OCI-LY7 (cell line): ENCODE measurements around the gene TPRG1L. TPM values are rescaled to one million over a fixed set of nuclear protein-coding genes. Genes with fewer than 3 reads are reported as not detected.

ENCODE experiments used
- BruUV-seq: library from RNA; stranded (reverse); fragments of 400-500 nt; replicated peaks from 2 replicates; lab custom pipeline; 2021; lab: Mats Ljungman, UMichigan
- CTCF ChIA-PET: fragments of 300-600 bp; sonication (Branson Sonifier 250); formaldehyde crosslinking; loops from one replicate; lab custom pipeline; 2022; ENCODE audit warnings: antibody characterized with exemption; ENCODE audit not compliant: unreplicated experiment; lab: Charles Lee
- POLR2A ChIA-PET: fragments of 300-600 bp; sonication (Branson Sonifier 250); formaldehyde crosslinking; loops from one replicate; lab custom pipeline; 2022; ENCODE audit warnings: antibody characterized with exemption; lab: Charles Lee
- DNase-seq: peaks from one replicate; pipeline ENCODE4 v3.0.0-alpha.2; 2015; ENCODE audit warnings: low spot score
- H2AFZ ChIP-seq: fragments of 200-600 bp; sonication (generic), shearing (Covaris generic); 2 replicates; pipeline ENCODE4 v1.6.1; 2014; ENCODE audit warnings: mild to moderate bottlenecking, antibody characterized with exemption, low read length, moderate library complexity
- H3K27ac ChIP-seq: fragments of 200-600 bp; sonication (generic); 2 replicates; pipeline ENCODE4 v1.5.1; 2014; ENCODE audit warnings: mixed run types, low read depth, mild to moderate bottlenecking, moderate library complexity, low read length, inconsistent platforms; ENCODE audit not compliant: poor library complexity, severe bottlenecking
- H3K36me3 ChIP-seq: fragments of 200-600 bp; sonication (generic); 2 replicates; pipeline ENCODE4 v1.6.1; 2014; ENCODE audit warnings: mild to moderate bottlenecking, antibody characterized with exemption, low read length, moderate library complexity, mixed read lengths; ENCODE audit not compliant: insufficient read depth
- H3K4me1 ChIP-seq: fragments of 200-600 bp; sonication (generic); 2 replicates; pipeline ENCODE4 v1.5.1; 2014; ENCODE audit warnings: mild to moderate bottlenecking, low read length; ENCODE audit not compliant: insufficient read depth, poor library complexity, severe bottlenecking
- H3K4me2 ChIP-seq: fragments of 200-600 bp; sonication (generic); 2 replicates; pipeline ENCODE4 v1.6.1; 2014; ENCODE audit warnings: mild to moderate bottlenecking, low read length
- H3K4me3 ChIP-seq: fragments of 200-600 bp; sonication (generic); 2 replicates; pipeline ENCODE4 v1.5.1; 2014; ENCODE audit warnings: mild to moderate bottlenecking, low read depth, low read length; ENCODE audit not compliant: poor library complexity, severe bottlenecking
- H3K79me2 ChIP-seq: fragments of 200-600 bp; sonication (generic); 2 replicates; pipeline ENCODE4 v1.6.1; 2016; ENCODE audit warnings: low read depth, mild to moderate bottlenecking, low read length, moderate library complexity, mixed read lengths; ENCODE audit not compliant: insufficient read depth
- H3K9me2 ChIP-seq: fragments of 200-600 bp; sonication (generic); 2 replicates; pipeline ENCODE4 v1.6.1; 2016; ENCODE audit warnings: mild to moderate bottlenecking, low read length, mixed read lengths; ENCODE audit not compliant: insufficient read depth
- H3K9me3 ChIP-seq: fragments of 200-600 bp; sonication (generic); 2 replicates; pipeline ENCODE4 v1.6.1; 2014; ENCODE audit warnings: mild to moderate bottlenecking, mixed run types, low read length, mixed read lengths
- H4K20me1 ChIP-seq: fragments of 200-600 bp; sonication (generic); 2 replicates; pipeline ENCODE4 v1.6.1; 2014; ENCODE audit warnings: mild to moderate bottlenecking, antibody characterized with exemption, low read length, moderate library complexity, mixed read lengths; ENCODE audit not compliant: insufficient read depth
- CTCF ChIP-seq: fragments of 200-600 bp; sonication (generic); conservative IDR thresholded peaks from 2 replicates; pipeline ENCODE4 v1.5.1; 2014; ENCODE audit warnings: mild to moderate bottlenecking, antibody characterized with exemption, low read length, moderate library complexity, mixed read lengths
- EZH2phosphoT487 ChIP-seq: fragments of 200-600 bp; sonication (generic); IDR thresholded peaks from 2 replicates; pipeline ENCODE4 v1.6.1; 2018; ENCODE audit warnings: low read depth, borderline replicate concordance, mild to moderate bottlenecking, mixed run types, antibody characterized with exemption, low read length, moderate library complexity, mixed read lengths
- intact Hi-C: fragments of 100-400 bp; cut with micrococcal nuclease; formaldehyde crosslinking; loops from one replicate; pipeline ENCODE4 v1.10.0; 2022; ENCODE audit not compliant: unreplicated experiment
- total RNA-seq, 2 experiments: library from RNA; depleted of rRNA in 1 of 2; stranded (reverse); fragments of >200 nt in 1 of 2; shearing (Covaris generic) in 1 of 2; gene quantifications; 2 replicates each; pipeline ENCODE4 v1.2.3, GENCODE V29; 2014 to 2022

The TPRG1L gene
- total RNA-seq, 2 experiments from 2014 or later: 3.1 to 6.8 TPM

- intact Hi-C loops: no loop called here
- H3K79me2 ChIP-seq: no peaks in the 10 kb centered on the region
- no peaks in the 10 kb centered on the region for H4K20me1 ChIP-seq
- CTCF ChIA-PET: no interaction called here
- TF ChIP-seq EZH2phosphoT487 (no peak), CTCF (no peak)
- BruUV-seq: TSS peak; percentile 73
- no peaks in the 10 kb centered on the region for H3K9me2 ChIP-seq
- peaks cover 32% of the 10 kb centered on the region for H3K36me3 ChIP-seq
- no peak overlapping the region for H3K4me2 ChIP-seq
- H3K9me3 ChIP-seq: no peaks in the 10 kb centered on the region
- no peak overlapping the region for H2AFZ ChIP-seq
- DNase-seq: no peak
- no peak overlapping the region for H3K27ac ChIP-seq
- peaks cover 7% of the 10 kb centered on the region for H3K4me1 ChIP-seq
- POLR2A ChIA-PET: no interaction called here
- no peak overlapping the region for H3K4me3 ChIP-seq
Measured at GRCh38 chr1:3629561-3630160, 4.8 kb downstream of the TPRG1L start.

- Histone ChIP-seq H3K4me2 (no peak overlapping the region), H3K79me2 (no peaks in the 10 kb centered on the region), H3K4me1 (peaks cover 7% of the 10 kb centered on the region), H3K9me2 (no peaks in the 10 kb centered on the region), H3K9me3 (no peaks in the 10 kb centered on the region), H4K20me1 (no peaks in the 10 kb centered on the region), H3K36me3 (peaks cover 37% of the 10 kb centered on the region), H3K4me3 (no peak overlapping the region), H3K27ac (no peak overlapping the region), H2AFZ (no peak overlapping the region)
- POLR2A ChIA-PET: no interaction called here
- TF ChIP-seq EZH2phosphoT487 (no peak), CTCF (no peak)
- no peak for DNase-seq
- BruUV-seq: no TSS peak
- CTCF ChIA-PET: no interaction called here
- intact Hi-C loops: no loop called here
Measured at GRCh38 chr1:3630161-3630611, 5.4 kb downstream of the TPRG1L start.

GRCh38 chr1:3630914-3631313, 6.1 kb downstream of the TPRG1L start:
- Histone ChIP-seq H3K4me3 (no peak overlapping the region), H3K9me3 (no peaks in the 10 kb centered on the region), H3K79me2 (no peaks in the 10 kb centered on the region), H3K4me1 (peaks cover 2% of the 10 kb centered on the region), H3K4me2 (no peak overlapping the region), H3K9me2 (no peaks in the 10 kb centered on the region), H3K27ac (no peak overlapping the region), H3K36me3 (peaks cover 44% of the 10 kb centered on the region), H4K20me1 (no peaks in the 10 kb centered on the region), H2AFZ (no peak overlapping the region)
- intact Hi-C loops: no loop called here
- CTCF ChIA-PET: no interaction called here
- no peak for DNase-seq
- no peak for TF ChIP-seq EZH2phosphoT487
- TF ChIP-seq CTCF: no peak
- no TSS peak for BruUV-seq
- POLR2A ChIA-PET: no interaction called here
